ENCODE results near the gene ZFPM1. TPM values are rescaled to one million over a fixed set of nuclear protein-coding genes. Genes with fewer than 3 reads are reported as not detected.

ZFPM1 gene
- polyA plus RNA-seq, 1 experiment: 0.20 TPM

DNA sequence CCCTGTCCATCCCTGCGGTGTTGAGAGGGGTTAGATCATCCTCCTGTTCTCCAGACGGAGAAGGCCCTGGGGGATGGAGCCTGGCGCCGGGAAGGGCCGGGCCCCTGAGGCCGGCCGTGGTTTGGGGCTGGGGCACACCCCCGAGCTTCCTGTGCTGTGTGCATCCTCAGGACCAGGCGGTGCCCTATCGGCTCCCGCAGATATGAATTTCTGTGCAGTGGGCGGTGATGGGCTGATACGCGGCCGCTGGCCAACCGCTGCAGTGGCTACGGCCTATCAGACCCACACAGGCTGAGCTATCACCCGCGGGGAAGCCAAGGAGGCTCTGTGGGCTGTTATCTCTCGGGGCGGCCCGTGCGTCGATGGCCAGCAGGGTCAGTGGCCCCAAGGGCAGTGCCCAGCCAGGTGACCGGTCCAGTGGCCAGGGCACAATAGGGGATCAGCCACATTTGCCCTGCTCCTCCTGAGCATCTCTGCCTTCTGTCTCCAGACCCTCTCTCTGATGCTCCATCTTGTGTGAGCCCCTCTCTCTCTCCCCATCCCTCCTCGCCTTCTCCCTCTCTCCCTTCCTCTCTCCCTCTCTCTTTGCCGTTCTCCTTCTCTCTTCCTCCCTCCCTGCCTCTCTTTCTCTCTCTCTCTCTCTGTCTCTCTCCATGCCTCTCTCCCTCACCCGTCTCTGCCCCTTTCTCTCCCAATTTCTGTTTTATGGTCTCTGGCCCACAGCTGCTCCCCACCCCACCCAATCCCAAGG lies 38.7 kb downstream of the ZFPM1 start:
- Histone ChIP-seq H3K4me3 (ENCODE audit: low read depth, low read length) (no peak overlapping the region), H3K27ac (ENCODE audit: low read depth, low read length) (no peak overlapping the region), H3K27me3 (ENCODE audit: control insufficient read depth, insufficient read depth, low read length) (no peaks in the 10 kb centered on the region), H3K9me3 (ENCODE audit: control insufficient read depth, insufficient read depth, low read length) (no peaks in the 10 kb centered on the region; the same call in 1 of the 2 replicates)
- ChIA-PET POLR2A (no interaction called here), CTCF (no interaction called here)
- TF ChIP-seq, protein P1, sequence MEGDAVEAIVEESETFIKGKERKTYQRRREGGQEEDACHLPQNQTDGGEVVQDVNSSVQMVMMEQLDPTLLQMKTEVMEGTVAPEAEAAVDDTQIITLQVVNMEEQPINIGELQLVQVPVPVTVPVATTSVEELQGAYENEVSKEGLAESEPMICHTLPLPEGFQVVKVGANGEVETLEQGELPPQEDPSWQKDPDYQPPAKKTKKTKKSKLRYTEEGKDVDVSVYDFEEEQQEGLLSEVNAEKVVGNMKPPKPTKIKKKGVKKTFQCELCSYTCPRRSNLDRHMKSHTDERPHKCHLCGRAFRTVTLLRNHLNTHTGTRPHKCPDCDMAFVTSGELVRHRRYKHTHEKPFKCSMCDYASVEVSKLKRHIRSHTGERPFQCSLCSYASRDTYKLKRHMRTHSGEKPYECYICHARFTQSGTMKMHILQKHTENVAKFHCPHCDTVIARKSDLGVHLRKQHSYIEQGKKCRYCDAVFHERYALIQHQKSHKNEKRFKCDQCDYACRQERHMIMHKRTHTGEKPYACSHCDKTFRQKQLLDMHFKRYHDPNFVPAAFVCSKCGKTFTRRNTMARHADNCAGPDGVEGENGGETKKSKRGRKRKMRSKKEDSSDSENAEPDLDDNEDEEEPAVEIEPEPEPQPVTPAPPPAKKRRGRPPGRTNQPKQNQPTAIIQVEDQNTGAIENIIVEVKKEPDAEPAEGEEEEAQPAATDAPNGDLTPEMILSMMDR (IDR thresholded peaks at IDR 0.05; ENCODE audit: low read depth, low read length): no peak
- no peak for DNase-seq (ENCODE audit: low read depth, low spot score)

DNA sequence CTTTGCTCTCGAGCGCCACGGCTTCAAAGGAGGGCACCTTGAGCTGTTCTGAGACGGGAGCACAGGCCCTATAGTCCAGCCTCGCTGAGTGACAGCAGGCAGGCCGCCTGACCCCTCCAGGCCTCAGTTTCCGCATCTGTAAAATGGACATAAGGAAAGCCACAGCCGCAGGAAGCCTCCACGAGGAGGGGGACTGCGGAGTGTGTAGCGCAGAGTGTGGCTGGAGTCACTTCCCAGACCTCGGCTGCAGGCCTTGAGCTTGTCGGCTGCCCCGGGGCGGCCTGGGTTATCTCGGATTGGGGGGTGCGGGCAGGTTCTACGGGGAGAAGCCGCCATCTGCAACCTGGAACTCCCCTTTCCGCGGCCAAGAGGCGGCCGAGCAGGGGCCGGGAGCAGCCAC lies 40.8 kb downstream of the ZFPM1 start:
- CTCF ChIA-PET: interaction anchor here (0.6 kb wide), 1 partner anchor 66 kb away, joined by 4 read pairs; no protein-coding TSS in a partner anchor
- TF ChIP-seq, protein P1 (IDR thresholded peaks at IDR 0.05; ENCODE audit: low read depth, low read length): no peak
- POLR2A ChIA-PET: no interaction called here
- Histone ChIP-seq H3K9me3 (ENCODE audit: control insufficient read depth, insufficient read depth, low read length) (no peaks in the 10 kb centered on the region; the same call in 1 of the 2 replicates), H3K27me3 (ENCODE audit: control insufficient read depth, insufficient read depth, low read length) (no peaks in the 10 kb centered on the region), H3K4me3 (ENCODE audit: low read depth, low read length) (no peak overlapping the region), H3K27ac (ENCODE audit: low read depth, low read length) (no peak overlapping the region)
- DNase-seq (ENCODE audit: low read depth, low spot score): no peak

DNA sequence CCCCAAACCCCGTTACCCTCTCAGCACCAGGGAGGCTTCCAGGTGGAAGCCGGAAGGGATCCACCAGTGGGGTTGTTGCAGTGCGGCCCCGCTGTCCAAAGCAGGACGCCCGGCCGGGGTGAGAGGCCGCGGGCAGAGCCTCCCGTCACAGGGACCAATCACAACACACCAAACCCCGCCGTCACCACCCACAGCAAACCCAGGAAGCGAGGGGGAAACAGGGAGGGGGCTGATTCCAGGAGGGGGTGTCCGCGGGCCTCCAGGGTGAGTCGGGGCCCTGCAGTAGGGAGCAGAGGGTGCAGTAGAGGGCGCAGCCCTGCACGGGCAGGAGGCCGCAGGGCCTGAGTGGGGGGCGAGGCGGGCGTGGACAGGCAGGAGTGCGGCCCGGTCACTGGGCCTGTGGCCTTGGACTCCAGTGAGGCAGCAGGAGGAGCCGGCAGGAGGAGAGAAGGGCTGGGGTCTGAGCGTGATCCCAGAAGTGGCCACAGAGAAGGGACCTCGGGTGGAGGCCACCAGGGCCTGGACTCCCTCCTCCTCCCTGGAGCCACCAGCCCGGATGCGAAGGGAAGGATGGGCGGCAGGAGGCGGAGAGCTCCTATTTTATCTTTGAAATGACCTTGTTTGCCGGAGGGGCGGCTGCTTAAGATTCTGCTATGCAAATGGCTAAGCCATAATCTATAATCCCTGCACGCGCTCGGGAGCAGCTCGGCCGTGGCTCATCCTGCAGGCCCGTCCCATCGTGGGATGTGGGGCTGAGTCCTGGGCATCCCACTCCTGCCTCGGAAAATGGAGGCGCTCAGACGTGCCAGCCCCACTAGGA lies 41.5 kb downstream of the ZFPM1 start:
- POLR2A ChIA-PET: no interaction called here
- CTCF ChIA-PET: interaction anchor here (0.6 kb wide), 1 partner anchor 65 kb away, joined by 4 read pairs; no protein-coding TSS in a partner anchor
- TF ChIP-seq, protein P1 (IDR thresholded peaks at IDR 0.05; ENCODE audit: low read depth, low read length): no peak

DNA sequence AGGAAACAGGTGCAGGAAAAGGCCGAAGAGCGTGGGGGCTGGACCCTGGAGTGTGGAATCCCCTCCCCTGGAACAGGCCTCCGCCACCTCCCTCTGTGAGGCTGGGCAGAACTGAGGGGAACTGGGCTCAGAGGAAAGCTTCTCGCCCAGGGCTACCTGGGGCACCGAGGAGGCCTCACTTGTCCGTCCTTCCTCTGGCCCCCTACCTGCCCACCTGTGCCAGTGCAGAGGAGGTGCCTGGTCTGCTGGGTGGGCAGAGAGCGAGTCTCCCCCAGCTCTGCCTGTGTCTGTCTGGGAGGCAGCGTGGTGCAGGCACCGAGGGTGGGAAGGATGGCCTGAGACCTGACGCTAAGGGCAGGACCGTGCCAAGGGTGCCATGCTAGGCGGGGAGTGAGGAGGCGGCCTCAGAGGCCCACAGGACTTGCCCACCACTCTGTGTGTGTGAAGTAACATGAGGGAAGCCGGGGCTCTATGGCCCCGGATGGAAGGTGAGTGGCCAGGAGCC lies 42.2 kb downstream of the ZFPM1 start:
- POLR2A ChIA-PET: no interaction called here
- CTCF ChIA-PET: no interaction called here
- Histone ChIP-seq H3K9me3 (ENCODE audit: control insufficient read depth, insufficient read depth, low read length) (no peaks in the 10 kb centered on the region; the same call in 1 of the 2 replicates), H3K4me3 (ENCODE audit: low read depth, low read length) (no peak overlapping the region), H3K27ac (ENCODE audit: low read depth, low read length) (no peak overlapping the region), H3K27me3 (ENCODE audit: control insufficient read depth, insufficient read depth, low read length) (no peaks in the 10 kb centered on the region)
- no peak for DNase-seq (ENCODE audit: low read depth, low spot score)
- TF ChIP-seq, protein P1 (IDR thresholded peaks at IDR 0.05; ENCODE audit: low read depth, low read length): no peak

More for the DNA sequence above, 41.5 kb downstream of the ZFPM1 start:
- DNase-seq (ENCODE audit: low read depth, low spot score): no peak
- Histone ChIP-seq H3K27me3 (ENCODE audit: control insufficient read depth, insufficient read depth, low read length) (no peaks in the 10 kb centered on the region), H3K4me3 (ENCODE audit: low read depth, low read length) (no peak overlapping the region), H3K27ac (ENCODE audit: low read depth, low read length) (no peak overlapping the region), H3K9me3 (ENCODE audit: control insufficient read depth, insufficient read depth, low read length) (no peaks in the 10 kb centered on the region; the same call in 1 of the 2 replicates)

Measured in AG04450 (cell line).